ENCODE measurements around the gene CDKAL1.
A peak's percentile ranks its signal among the peaks of the same experiment; 100 is the strongest.
"Not testable (repeated sequence)": the region's sequence is repeated elsewhere in the genome, so short reads cannot be mapped to it uniquely, and the experiment has no call there.

Gene CDKAL1

GRCh38 chr6:21079468-21080048, 545.3 kb downstream of the CDKAL1 start:
- H3K4me1 ChIP-seq (ENCODE audit: control insufficient read depth, insufficient read depth, low read length, poor library complexity, severe bottlenecking): peaks cover 3% of the 10 kb centered on the region
- no peaks in the 10 kb centered on the region for H3K36me3 ChIP-seq (ENCODE audit: control insufficient read depth, insufficient read depth, low read length)
- H3K4me3 ChIP-seq (ENCODE audit: extremely low read depth, insufficient read depth, low read length, poor library complexity, severe bottlenecking): no peak overlapping the region
- WGBS, 2 experiments (ENCODE audit: insufficient coverage in 2 of 2): 73 to 100% methylated on average over 1 to 2 of the region's 2 CpGs
- no peaks in the 10 kb centered on the region for H3K9me3 ChIP-seq (ENCODE audit: control insufficient read depth, low read length)
- peak overlapping the region; percentile 80 for H3K27ac ChIP-seq (ENCODE audit: low read depth, low read length, severe bottlenecking)

- H3K36me3 ChIP-seq (ENCODE audit: control insufficient read depth, insufficient read depth, low read length): no peaks in the 10 kb centered on the region
- 93 to 96% methylated on average over 3 of the region's 3 CpGs for WGBS, 2 experiments (ENCODE audit: insufficient coverage in 2 of 2)
- no peaks in the 10 kb centered on the region for H3K9me3 ChIP-seq (ENCODE audit: control insufficient read depth, low read length)
- peaks cover 3% of the 10 kb centered on the region for H3K4me1 ChIP-seq (ENCODE audit: control insufficient read depth, insufficient read depth, low read length, poor library complexity, severe bottlenecking)
- peak overlapping the region; percentile 80 for H3K27ac ChIP-seq (ENCODE audit: low read depth, low read length, severe bottlenecking)
- H3K4me3 ChIP-seq (ENCODE audit: extremely low read depth, insufficient read depth, low read length, poor library complexity, severe bottlenecking): no peak overlapping the region
Measured at GRCh38 chr6:21080221-21080620, 546.0 kb downstream of the CDKAL1 start.

GRCh38 chr6:21082091-21082490, 547.8 kb downstream of the CDKAL1 start:
- no peak overlapping the region for H3K27ac ChIP-seq (ENCODE audit: low read depth, low read length, severe bottlenecking)
- H3K9me3 ChIP-seq (ENCODE audit: control insufficient read depth, low read length): no peaks in the 10 kb centered on the region
- no peak overlapping the region for H3K4me3 ChIP-seq (ENCODE audit: extremely low read depth, insufficient read depth, low read length, poor library complexity, severe bottlenecking)
- peaks cover 8% of the 10 kb centered on the region for H3K4me1 ChIP-seq (ENCODE audit: control insufficient read depth, insufficient read depth, low read length, poor library complexity, severe bottlenecking)
- no peaks in the 10 kb centered on the region for H3K36me3 ChIP-seq (ENCODE audit: control insufficient read depth, insufficient read depth, low read length)

GRCh38 chr6:21083708-21084107, 549.5 kb downstream of the CDKAL1 start:
- Histone ChIP-seq H3K27ac (ENCODE audit: low read depth, low read length, severe bottlenecking) (no peak overlapping the region), H3K4me1 (ENCODE audit: control insufficient read depth, insufficient read depth, low read length, poor library complexity, severe bottlenecking) (peaks cover 13% of the 10 kb centered on the region), H3K4me3 (ENCODE audit: extremely low read depth, insufficient read depth, low read length, poor library complexity, severe bottlenecking) (no peak overlapping the region), H3K9me3 (ENCODE audit: control insufficient read depth, low read length) (no peaks in the 10 kb centered on the region), H3K36me3 (ENCODE audit: control insufficient read depth, insufficient read depth, low read length) (no peaks in the 10 kb centered on the region)
- WGBS, 2 experiments (ENCODE audit: insufficient coverage in 2 of 2): 94 to 100% methylated on average over 1 to 3 of the region's 4 CpGs

- WGBS, 2 experiments (ENCODE audit: insufficient coverage in 2 of 2): no CpG with 5 or more reads among the region's 2 CpGs
- H3K4me1 ChIP-seq (ENCODE audit: control insufficient read depth, insufficient read depth, low read length, poor library complexity, severe bottlenecking): peaks cover 13% of the 10 kb centered on the region
- H3K4me3 ChIP-seq (ENCODE audit: extremely low read depth, insufficient read depth, low read length, poor library complexity, severe bottlenecking): no peak overlapping the region
- no peaks in the 10 kb centered on the region for H3K9me3 ChIP-seq (ENCODE audit: control insufficient read depth, low read length)
- H3K36me3 ChIP-seq (ENCODE audit: control insufficient read depth, insufficient read depth, low read length): no peaks in the 10 kb centered on the region
- H3K27ac ChIP-seq (ENCODE audit: low read depth, low read length, severe bottlenecking): no peak overlapping the region
Measured at GRCh38 chr6:21084656-21085055, 550.4 kb downstream of the CDKAL1 start.

GRCh38 chr6:21085211-21085610, 551.0 kb downstream of the CDKAL1 start:
- Histone ChIP-seq H3K36me3 (ENCODE audit: control insufficient read depth, insufficient read depth, low read length) (no peaks in the 10 kb centered on the region), H3K9me3 (ENCODE audit: control insufficient read depth, low read length) (no peaks in the 10 kb centered on the region), H3K4me3 (ENCODE audit: extremely low read depth, insufficient read depth, low read length, poor library complexity, severe bottlenecking) (no peak overlapping the region), H3K27ac (ENCODE audit: low read depth, low read length, severe bottlenecking) (no peak overlapping the region), H3K4me1 (ENCODE audit: control insufficient read depth, insufficient read depth, low read length, poor library complexity, severe bottlenecking) (peaks cover 13% of the 10 kb centered on the region)
- 77 to 95% methylated on average over 2 of the region's 3 CpGs for WGBS, 2 experiments (ENCODE audit: insufficient coverage in 2 of 2)

GRCh38 chr6:21085643-21086042, 551.4 kb downstream of the CDKAL1 start:
- no peaks in the 10 kb centered on the region for H3K36me3 ChIP-seq (ENCODE audit: control insufficient read depth, insufficient read depth, low read length)
- H3K4me1 ChIP-seq (ENCODE audit: control insufficient read depth, insufficient read depth, low read length, poor library complexity, severe bottlenecking): peaks cover 10% of the 10 kb centered on the region
- no peak overlapping the region for H3K27ac ChIP-seq (ENCODE audit: low read depth, low read length, severe bottlenecking)
- no peak overlapping the region for H3K4me3 ChIP-seq (ENCODE audit: extremely low read depth, insufficient read depth, low read length, poor library complexity, severe bottlenecking)
- no peaks in the 10 kb centered on the region for H3K9me3 ChIP-seq (ENCODE audit: control insufficient read depth, low read length)
- 95 to 97% methylated on average over 2 to 3 of the region's 3 CpGs for WGBS, 2 experiments (ENCODE audit: insufficient coverage in 2 of 2)

- Histone ChIP-seq H3K9me3 (ENCODE audit: control insufficient read depth, low read length) (no peaks in the 10 kb centered on the region), H3K4me1 (ENCODE audit: control insufficient read depth, insufficient read depth, low read length, poor library complexity, severe bottlenecking) (peaks cover 9% of the 10 kb centered on the region), H3K27ac (ENCODE audit: low read depth, low read length, severe bottlenecking) (no peak overlapping the region), H3K36me3 (ENCODE audit: control insufficient read depth, insufficient read depth, low read length) (no peaks in the 10 kb centered on the region), H3K4me3 (ENCODE audit: extremely low read depth, insufficient read depth, low read length, poor library complexity, severe bottlenecking) (no peak overlapping the region)
- 86% methylated on average over 3 to 4 of the region's 4 CpGs for WGBS, 2 experiments (ENCODE audit: insufficient coverage in 2 of 2)
Measured at GRCh38 chr6:21087188-21087587, 552.9 kb downstream of the CDKAL1 start.

- WGBS, 2 experiments (ENCODE audit: insufficient coverage in 2 of 2): 100% methylated on average over 1 of the region's 2 CpGs
- Histone ChIP-seq H3K9me3 (ENCODE audit: control insufficient read depth, low read length) (no peaks in the 10 kb centered on the region), H3K27ac (ENCODE audit: low read depth, low read length, severe bottlenecking) (no peak overlapping the region), H3K4me1 (ENCODE audit: control insufficient read depth, insufficient read depth, low read length, poor library complexity, severe bottlenecking) (peaks cover 9% of the 10 kb centered on the region), H3K4me3 (ENCODE audit: extremely low read depth, insufficient read depth, low read length, poor library complexity, severe bottlenecking) (no peak overlapping the region), H3K36me3 (ENCODE audit: control insufficient read depth, insufficient read depth, low read length) (no peaks in the 10 kb centered on the region)
Measured at GRCh38 chr6:21091411-21091810, 557.2 kb downstream of the CDKAL1 start.

GRCh38 chr6:21092231-21092772, 558.0 kb downstream of the CDKAL1 start:
- not testable (repeated sequence) for H3K27ac ChIP-seq (ENCODE audit: low read depth, low read length, severe bottlenecking); H3K36me3 ChIP-seq (ENCODE audit: control insufficient read depth, insufficient read depth, low read length); H3K4me3 ChIP-seq (ENCODE audit: extremely low read depth, insufficient read depth, low read length, poor library complexity, severe bottlenecking); H3K4me1 ChIP-seq (ENCODE audit: control insufficient read depth, insufficient read depth, low read length, poor library complexity, severe bottlenecking); H3K9me3 ChIP-seq (ENCODE audit: control insufficient read depth, low read length)
- WGBS, 2 experiments (ENCODE audit: insufficient coverage in 2 of 2): 80 to 100% methylated on average over 1 to 2 of the region's 6 CpGs

- no peaks in the 10 kb centered on the region for H3K4me1 ChIP-seq (ENCODE audit: control insufficient read depth, insufficient read depth, low read length, poor library complexity, severe bottlenecking)
- no peaks in the 10 kb centered on the region for H3K9me3 ChIP-seq (ENCODE audit: control insufficient read depth, low read length)
- no CpG with 5 or more reads among the region's 2 CpGs for WGBS, 2 experiments (ENCODE audit: insufficient coverage in 2 of 2)
- no peaks in the 10 kb centered on the region for H3K36me3 ChIP-seq (ENCODE audit: control insufficient read depth, insufficient read depth, low read length)
- no peak overlapping the region for H3K4me3 ChIP-seq (ENCODE audit: extremely low read depth, insufficient read depth, low read length, poor library complexity, severe bottlenecking)
- no peak overlapping the region for H3K27ac ChIP-seq (ENCODE audit: low read depth, low read length, severe bottlenecking)
Measured at GRCh38 chr6:21095462-21095861, 561.2 kb downstream of the CDKAL1 start.
